ENCODE data around the gene OSER1. TPM values are rescaled to one million over a fixed set of nuclear protein-coding genes. Genes with fewer than 3 reads are reported as not detected.

The OSER1 gene
- total RNA-seq, 1 donor from 2014 or later: 28.2 TPM

DNA sequence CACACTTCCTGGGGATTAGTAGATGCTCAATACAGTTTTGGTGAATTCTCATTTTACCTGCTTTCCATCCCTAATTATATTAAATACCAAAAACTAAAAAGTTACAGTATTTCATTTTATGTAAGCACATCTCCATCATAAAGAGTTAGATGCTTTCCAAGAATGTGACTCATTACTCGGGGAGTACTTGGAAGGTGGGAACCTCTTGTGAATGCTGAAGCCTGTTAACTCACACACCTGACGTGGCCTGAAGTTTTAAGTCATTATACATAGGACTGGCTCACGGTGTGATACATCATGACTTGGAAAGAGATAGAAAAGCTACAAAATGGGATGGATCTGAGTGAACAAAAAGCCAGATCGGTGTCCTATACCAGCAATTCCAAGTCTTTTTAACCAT lies 2.2 kb upstream of the OSER1 start:
- H3K4me3 Mint-ChIP-seq (ENCODE audit: unreplicated experiment): no peak overlapping the region
- no peak overlapping the region for H3K27ac Mint-ChIP-seq (ENCODE audit: unreplicated experiment)
- TF ChIP-seq, protein P1, sequence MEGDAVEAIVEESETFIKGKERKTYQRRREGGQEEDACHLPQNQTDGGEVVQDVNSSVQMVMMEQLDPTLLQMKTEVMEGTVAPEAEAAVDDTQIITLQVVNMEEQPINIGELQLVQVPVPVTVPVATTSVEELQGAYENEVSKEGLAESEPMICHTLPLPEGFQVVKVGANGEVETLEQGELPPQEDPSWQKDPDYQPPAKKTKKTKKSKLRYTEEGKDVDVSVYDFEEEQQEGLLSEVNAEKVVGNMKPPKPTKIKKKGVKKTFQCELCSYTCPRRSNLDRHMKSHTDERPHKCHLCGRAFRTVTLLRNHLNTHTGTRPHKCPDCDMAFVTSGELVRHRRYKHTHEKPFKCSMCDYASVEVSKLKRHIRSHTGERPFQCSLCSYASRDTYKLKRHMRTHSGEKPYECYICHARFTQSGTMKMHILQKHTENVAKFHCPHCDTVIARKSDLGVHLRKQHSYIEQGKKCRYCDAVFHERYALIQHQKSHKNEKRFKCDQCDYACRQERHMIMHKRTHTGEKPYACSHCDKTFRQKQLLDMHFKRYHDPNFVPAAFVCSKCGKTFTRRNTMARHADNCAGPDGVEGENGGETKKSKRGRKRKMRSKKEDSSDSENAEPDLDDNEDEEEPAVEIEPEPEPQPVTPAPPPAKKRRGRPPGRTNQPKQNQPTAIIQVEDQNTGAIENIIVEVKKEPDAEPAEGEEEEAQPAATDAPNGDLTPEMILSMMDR (IDR thresholded peaks at IDR 0.05; ENCODE audit: unreplicated experiment): no peak
- DNase-seq (ENCODE audit: low spot score): no peak
- H3K36me3 Mint-ChIP-seq (ENCODE audit: low read depth, unreplicated experiment): peaks cover 4% of the 10 kb centered on the region
- no peaks in the 10 kb centered on the region for H3K9me3 Mint-ChIP-seq (ENCODE audit: unreplicated experiment)
- H3K4me1 Mint-ChIP-seq (ENCODE audit: unreplicated experiment): peaks cover 30% of the 10 kb centered on the region
- peaks cover 11% of the 10 kb centered on the region for H3K27me3 Mint-ChIP-seq (ENCODE audit: unreplicated experiment)

DNA sequence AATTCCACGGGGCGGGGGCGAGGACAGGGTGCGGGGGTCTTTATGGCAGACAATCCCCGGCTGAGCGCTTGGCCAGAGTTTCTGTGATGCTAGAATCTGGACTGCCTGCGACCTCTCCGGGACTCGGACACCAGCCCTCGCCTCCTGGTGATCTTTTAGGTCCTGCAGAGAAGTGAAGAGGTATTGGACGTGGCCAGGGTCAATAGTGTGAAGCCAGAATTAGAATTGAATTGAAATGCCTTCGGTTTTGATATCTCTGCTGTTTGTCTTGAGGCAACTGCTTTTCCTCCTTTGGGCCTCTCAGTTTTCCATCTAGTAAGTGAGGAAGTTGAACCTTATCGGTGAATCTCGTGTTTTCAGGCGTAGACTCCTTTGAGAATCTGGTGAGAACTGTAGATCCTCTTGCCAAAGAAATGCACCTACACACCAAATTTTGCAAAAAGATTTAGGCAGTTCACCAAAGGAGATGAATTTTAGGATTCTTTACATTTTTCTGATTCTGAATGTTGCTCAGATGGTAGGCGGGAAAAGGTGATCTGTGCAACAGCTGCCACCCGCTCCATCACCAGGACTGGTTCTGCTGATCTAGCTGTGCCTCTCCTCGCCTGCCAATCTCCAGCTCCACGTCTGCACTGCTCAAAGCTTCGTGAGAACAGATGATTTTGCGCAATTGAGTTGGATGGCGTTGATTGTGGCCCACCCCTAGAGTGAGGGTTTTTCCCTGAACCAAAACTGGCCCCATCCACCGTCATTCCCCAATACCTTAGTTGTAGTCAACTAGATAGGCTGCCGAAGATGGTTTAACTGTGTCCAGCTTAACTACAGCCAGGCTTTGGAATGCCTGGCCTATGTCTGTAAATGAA lies 837 bp upstream of the OSER1 start:
- Mint-ChIP-seq H3K4me1 (ENCODE audit: unreplicated experiment) (peaks cover 30% of the 10 kb centered on the region), H3K27me3 (ENCODE audit: unreplicated experiment) (peaks cover 11% of the 10 kb centered on the region), H3K27ac (ENCODE audit: unreplicated experiment) (peak overlapping the region; percentile 99), H3K36me3 (ENCODE audit: low read depth, unreplicated experiment) (peaks cover 4% of the 10 kb centered on the region), H3K4me3 (ENCODE audit: unreplicated experiment) (peak overlapping the region; percentile 99), H3K9me3 (ENCODE audit: unreplicated experiment) (no peaks in the 10 kb centered on the region)
- TF ChIP-seq, protein P1 (IDR thresholded peaks at IDR 0.05; ENCODE audit: unreplicated experiment): no peak
- no peak for DNase-seq (ENCODE audit: low spot score)

DNA sequence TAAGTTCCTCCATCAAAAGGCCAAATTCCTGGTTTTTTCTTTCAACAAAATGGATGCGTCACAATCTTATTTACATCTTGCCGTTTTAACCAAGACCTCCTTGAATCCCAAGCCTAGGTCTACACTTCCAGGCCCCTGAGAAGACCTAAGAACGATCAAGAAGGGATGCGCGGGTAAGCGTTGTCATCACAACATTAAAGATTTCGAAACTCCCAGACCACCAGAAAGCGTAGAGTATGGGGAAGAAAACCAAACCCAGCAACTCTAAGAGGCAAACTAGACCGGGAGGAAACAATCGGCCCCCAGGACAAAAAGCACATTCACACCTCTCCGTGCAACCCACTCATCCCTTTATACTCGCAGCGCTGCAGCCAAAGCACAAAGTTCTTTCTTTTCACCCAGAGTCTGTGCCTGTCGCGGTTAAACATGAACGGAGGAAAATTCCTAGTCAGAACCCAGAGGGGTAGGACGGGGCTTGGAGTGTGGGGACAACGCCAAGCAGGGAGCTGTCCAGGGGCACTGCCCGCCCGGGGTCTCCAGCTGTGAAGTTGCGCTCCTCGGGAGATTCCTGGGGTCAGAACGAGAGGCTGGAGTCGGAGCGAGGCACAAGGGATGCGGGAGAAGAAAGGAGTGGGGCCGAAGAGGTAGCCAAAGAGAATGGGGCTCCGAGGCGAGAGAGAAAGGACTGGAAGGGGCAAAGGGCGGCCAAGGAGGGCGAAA lies 725 bp downstream of the OSER1 start:
- peak; percentile 56 for DNase-seq (ENCODE audit: low spot score)
- Mint-ChIP-seq H3K27me3 (ENCODE audit: unreplicated experiment) (peaks cover 11% of the 10 kb centered on the region), H3K4me1 (ENCODE audit: unreplicated experiment) (peaks cover 30% of the 10 kb centered on the region), H3K4me3 (ENCODE audit: unreplicated experiment) (peak overlapping the region; percentile 99), H3K27ac (ENCODE audit: unreplicated experiment) (peak overlapping the region; percentile 99), H3K36me3 (ENCODE audit: low read depth, unreplicated experiment) (peaks cover 9% of the 10 kb centered on the region), H3K9me3 (ENCODE audit: unreplicated experiment) (no peaks in the 10 kb centered on the region)
- TF ChIP-seq, protein P1 (IDR thresholded peaks at IDR 0.05; ENCODE audit: unreplicated experiment): no peak

DNA sequence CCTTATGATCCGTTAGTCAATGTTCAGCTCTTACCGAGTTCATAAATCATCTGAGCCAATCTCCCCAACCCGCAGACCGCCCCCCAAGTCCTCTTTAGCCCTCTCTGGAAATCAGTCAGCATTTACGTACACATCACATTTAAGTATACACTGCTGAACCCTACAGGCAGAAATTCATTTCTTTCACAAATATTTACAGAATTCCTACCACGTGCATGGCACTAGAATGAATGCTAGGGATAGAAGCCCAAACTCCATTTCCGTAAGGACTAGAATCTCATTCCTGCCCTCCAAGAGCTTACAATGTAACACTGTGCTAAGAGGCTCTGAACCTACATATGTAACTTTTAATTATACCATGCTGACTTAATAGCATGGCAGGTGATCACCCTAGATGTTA lies 1.8 kb downstream of the OSER1 start:
- no peak for DNase-seq (ENCODE audit: low spot score)
- Mint-ChIP-seq H3K9me3 (ENCODE audit: unreplicated experiment) (no peaks in the 10 kb centered on the region), H3K27ac (ENCODE audit: unreplicated experiment) (no peak overlapping the region), H3K36me3 (ENCODE audit: low read depth, unreplicated experiment) (peaks cover 9% of the 10 kb centered on the region), H3K27me3 (ENCODE audit: unreplicated experiment) (peaks cover 11% of the 10 kb centered on the region), H3K4me1 (ENCODE audit: unreplicated experiment) (peaks cover 30% of the 10 kb centered on the region), H3K4me3 (ENCODE audit: unreplicated experiment) (no peak overlapping the region)
- TF ChIP-seq, protein P1 (IDR thresholded peaks at IDR 0.05; ENCODE audit: unreplicated experiment): no peak

GRCh38 chr20:44208165-44208564 lies 2.4 kb downstream of the OSER1 start:
- Mint-ChIP-seq H3K27me3 (ENCODE audit: unreplicated experiment) (peaks cover 11% of the 10 kb centered on the region), H3K4me1 (ENCODE audit: unreplicated experiment) (peaks cover 30% of the 10 kb centered on the region), H3K4me3 (ENCODE audit: unreplicated experiment) (no peak overlapping the region), H3K27ac (ENCODE audit: unreplicated experiment) (no peak overlapping the region), H3K9me3 (ENCODE audit: unreplicated experiment) (no peaks in the 10 kb centered on the region), H3K36me3 (ENCODE audit: low read depth, unreplicated experiment) (peaks cover 9% of the 10 kb centered on the region)
- TF ChIP-seq, protein P1 (IDR thresholded peaks at IDR 0.05; ENCODE audit: unreplicated experiment): no peak
- DNase-seq (ENCODE audit: low spot score): no peak
